Tibial artery (tissue), 4 donors: Measurements from ENCODE around the gene RAPGEF4.

Source experiments
- DNase-seq, 2 donors: peaks; one replicate each; pipeline ENCODE4 v3.0.0-alpha.2; 2019
- H3K27ac ChIP-seq, 2 donors: fragments of 200-600 bp; sonication (generic) in 1 of 2; 1 replicate in 1 of 2; 2 replicates in 1 of 2; pipeline ENCODE4 v1.5.1; 2018 to 2019; ENCODE audit warnings: mild to moderate bottlenecking in 1 of 2
- H3K27me3 ChIP-seq, 2 donors: fragments of 200-600 bp; sonication (generic) in 1 of 2; one replicate each; pipeline versions ENCODE4 v1.5.1 to v1.6.0; 2016 to 2019
- H3K36me3 ChIP-seq, 3 donors: fragments of 200-600 bp; sonication (generic) in 2 of 3; one replicate each; pipeline ENCODE4 v1.5.1; 2016 to 2019; ENCODE audit warnings: mild to moderate bottlenecking in 2 of 3
- H3K4me1 ChIP-seq, 4 donors: fragments of 200-600 bp; sonication (generic) in 2 of 4; 1 replicate in 3 of 4; 2 replicates in 1 of 4; pipeline ENCODE4 v1.5.1; 2016 to 2019
- H3K4me3 ChIP-seq, 2 donors: fragments of 200-600 bp; sonication (generic) in 1 of 2; 1 replicate in 1 of 2; 2 replicates in 1 of 2; pipeline ENCODE4 v1.5.1; 2018 to 2019; ENCODE audit warnings: mild to moderate bottlenecking in 2 of 2
- H3K9me3 ChIP-seq, 3 donors: fragments of 200-600 bp; sonication (generic) in 1 of 3; one replicate each; pipeline ENCODE4 v1.5.1; 2016 to 2019
- CTCF ChIP-seq, 2 experiments: fragments of 200-600 bp in 1 of 2; fragments of 450-650 bp in 1 of 2; IDR thresholded peaks; one replicate each; pipeline ENCODE4 v1.5.1; 2017 to 2019; ENCODE audit warnings: antibody characterized with exemption in 2 of 2, mild to moderate bottlenecking in 1 of 2, moderate library complexity in 1 of 2
- intact Hi-C: fragments of 100-400 bp; cut with DNase I; formaldehyde crosslinking; loops from one replicate; pipeline ENCODE4 v1.15.0; 2023; ENCODE audit warnings: low total_unique reads

The RAPGEF4 gene

GRCh38 chr2:173002751-173003541 is 267.3 kb downstream of the RAPGEF4 start:
- peak overlapping the region in 1 of 2 donors; percentile 20 for H3K27ac ChIP-seq
- DNase-seq = no peak
- no peaks in the 10 kb centered on the region for H3K9me3 ChIP-seq
- H3K36me3 ChIP-seq = no peaks in the 10 kb centered on the region
- peaks cover 0 to 9% (median 0%) of the 10 kb centered on the region in 4 donors for H3K4me1 ChIP-seq
- no peaks in the 10 kb centered on the region for H3K27me3 ChIP-seq
- H3K4me3 ChIP-seq = no peak overlapping the region
- intact Hi-C loops = no loop called here
- TF ChIP-seq CTCF (IDR thresholded peaks at IDR 0.05) = no peak

- no peaks in the 10 kb centered on the region for H3K27me3 ChIP-seq
- TF ChIP-seq CTCF (IDR thresholded peaks at IDR 0.05) = no peak
- no peak overlapping the region for H3K27ac ChIP-seq
- DNase-seq = no peak
- no peaks in the 10 kb centered on the region for H3K4me1 ChIP-seq
- no peak overlapping the region for H3K4me3 ChIP-seq
- intact Hi-C loops = no loop called here
- no peaks in the 10 kb centered on the region for H3K9me3 ChIP-seq
- H3K36me3 ChIP-seq = no peaks in the 10 kb centered on the region
These were observed 273.1 kb downstream of the RAPGEF4 start for GRCh38 chr2:173008786-173009185.

GRCh38 chr2:173010233-173010632 is 274.6 kb downstream of the RAPGEF4 start:
- no peak overlapping the region for H3K4me3 ChIP-seq
- intact Hi-C loops = no loop called here
- no peaks in the 10 kb centered on the region for H3K27me3 ChIP-seq
- H3K9me3 ChIP-seq = no peaks in the 10 kb centered on the region
- no peaks in the 10 kb centered on the region for H3K36me3 ChIP-seq
- H3K27ac ChIP-seq = no peak overlapping the region
- TF ChIP-seq CTCF (IDR thresholded peaks at IDR 0.05) = no peak
- no peak for DNase-seq
- no peaks in the 10 kb centered on the region for H3K4me1 ChIP-seq

- no peaks in the 10 kb centered on the region for H3K9me3 ChIP-seq
- TF ChIP-seq CTCF (IDR thresholded peaks at IDR 0.05) = no peak
- no peaks in the 10 kb centered on the region for H3K36me3 ChIP-seq
- H3K27ac ChIP-seq = no peak overlapping the region
- H3K4me1 ChIP-seq = no peaks in the 10 kb centered on the region
- intact Hi-C loops = no loop called here
- DNase-seq = no peak
- H3K27me3 ChIP-seq = no peaks in the 10 kb centered on the region
- no peak overlapping the region for H3K4me3 ChIP-seq
These were observed 280.8 kb downstream of the RAPGEF4 start for GRCh38 chr2:173016451-173016850.

GRCh38 chr2:173017646-173018420 is 282.2 kb downstream of the RAPGEF4 start:
- Histone ChIP-seq H3K27ac (no peak overlapping the region), H3K9me3 (no peaks in the 10 kb centered on the region), H3K4me1 (no peaks in the 10 kb centered on the region), H3K36me3 (no peaks in the 10 kb centered on the region), H3K27me3 (no peaks in the 10 kb centered on the region), H3K4me3 (no peak overlapping the region)
- intact Hi-C loops = no loop called here
- no peak for DNase-seq
- TF ChIP-seq CTCF (IDR thresholded peaks at IDR 0.05) = no peak
